Tibial nerve (tissue), 3 donors: Measurements from ENCODE around the gene RNASE7.

ENCODE experiments used
- CTCF ChIP-seq, 5 experiments: fragments of 200-600 bp in 3 of 5; fragments of 450-650 bp in 2 of 5; sonication (generic) in 3 of 5; IDR thresholded peaks; one replicate each; pipeline ENCODE4 v1.5.1; 2016 to 2019; ENCODE audit warnings: antibody characterized with exemption in 5 of 5, mild to moderate bottlenecking in 3 of 5, moderate library complexity in 2 of 5
- POLR2A ChIP-seq, 2 donors: fragments of 450-650 bp; IDR thresholded peaks; one replicate each; pipeline ENCODE4 v1.6.1; 2017; ENCODE audit warnings: antibody characterized with exemption in 2 of 2, mild to moderate bottlenecking in 2 of 2, moderate library complexity in 2 of 2

GRCh38 chr14:20997115-20997514 lies 45.0 kb upstream of the RNASE7 start:
- no peak for TF ChIP-seq CTCF (IDR thresholded peaks at IDR 0.05)
- TF ChIP-seq POLR2A (IDR thresholded peaks at IDR 0.05) = no peak
